ENCODE measurements around the gene PLEKHG5.

GRCh38 chr1:6473156-6473555, 18.3 kb downstream of the PLEKHG5 start:
- TF ChIP-seq RXRA (IDR thresholded peaks at IDR 0.05) (no peak), FOXA1 (IDR thresholded peaks at IDR 0.05) (no peak), RAD21 (IDR thresholded peaks at IDR 0.05) (no peak), TAF1 (conservative IDR thresholded peaks at IDR 0.05) (no peak), MAX (IDR thresholded peaks at IDR 0.05) (no peak), SP1 (IDR thresholded peaks at IDR 0.05) (no peak), YY1 (IDR thresholded peaks at IDR 0.05) (no peak), ZBTB33 (IDR thresholded peaks at IDR 0.05) (no peak), NR2F2 (IDR thresholded peaks at IDR 0.05) (no peak), JUND (IDR thresholded peaks at IDR 0.05) (no peak)
- TF ChIP-seq, protein P1, sequence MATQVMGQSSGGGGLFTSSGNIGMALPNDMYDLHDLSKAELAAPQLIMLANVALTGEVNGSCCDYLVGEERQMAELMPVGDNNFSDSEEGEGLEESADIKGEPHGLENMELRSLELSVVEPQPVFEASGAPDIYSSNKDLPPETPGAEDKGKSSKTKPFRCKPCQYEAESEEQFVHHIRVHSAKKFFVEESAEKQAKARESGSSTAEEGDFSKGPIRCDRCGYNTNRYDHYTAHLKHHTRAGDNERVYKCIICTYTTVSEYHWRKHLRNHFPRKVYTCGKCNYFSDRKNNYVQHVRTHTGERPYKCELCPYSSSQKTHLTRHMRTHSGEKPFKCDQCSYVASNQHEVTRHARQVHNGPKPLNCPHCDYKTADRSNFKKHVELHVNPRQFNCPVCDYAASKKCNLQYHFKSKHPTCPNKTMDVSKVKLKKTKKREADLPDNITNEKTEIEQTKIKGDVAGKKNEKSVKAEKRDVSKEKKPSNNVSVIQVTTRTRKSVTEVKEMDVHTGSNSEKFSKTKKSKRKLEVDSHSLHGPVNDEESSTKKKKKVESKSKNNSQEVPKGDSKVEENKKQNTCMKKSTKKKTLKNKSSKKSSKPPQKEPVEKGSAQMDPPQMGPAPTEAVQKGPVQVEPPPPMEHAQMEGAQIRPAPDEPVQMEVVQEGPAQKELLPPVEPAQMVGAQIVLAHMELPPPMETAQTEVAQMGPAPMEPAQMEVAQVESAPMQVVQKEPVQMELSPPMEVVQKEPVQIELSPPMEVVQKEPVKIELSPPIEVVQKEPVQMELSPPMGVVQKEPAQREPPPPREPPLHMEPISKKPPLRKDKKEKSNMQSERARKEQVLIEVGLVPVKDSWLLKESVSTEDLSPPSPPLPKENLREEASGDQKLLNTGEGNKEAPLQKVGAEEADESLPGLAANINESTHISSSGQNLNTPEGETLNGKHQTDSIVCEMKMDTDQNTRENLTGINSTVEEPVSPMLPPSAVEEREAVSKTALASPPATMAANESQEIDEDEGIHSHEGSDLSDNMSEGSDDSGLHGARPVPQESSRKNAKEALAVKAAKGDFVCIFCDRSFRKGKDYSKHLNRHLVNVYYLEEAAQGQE (IDR thresholded peaks at IDR 0.05) = no peak
- TF ChIP-seq, protein P2, sequence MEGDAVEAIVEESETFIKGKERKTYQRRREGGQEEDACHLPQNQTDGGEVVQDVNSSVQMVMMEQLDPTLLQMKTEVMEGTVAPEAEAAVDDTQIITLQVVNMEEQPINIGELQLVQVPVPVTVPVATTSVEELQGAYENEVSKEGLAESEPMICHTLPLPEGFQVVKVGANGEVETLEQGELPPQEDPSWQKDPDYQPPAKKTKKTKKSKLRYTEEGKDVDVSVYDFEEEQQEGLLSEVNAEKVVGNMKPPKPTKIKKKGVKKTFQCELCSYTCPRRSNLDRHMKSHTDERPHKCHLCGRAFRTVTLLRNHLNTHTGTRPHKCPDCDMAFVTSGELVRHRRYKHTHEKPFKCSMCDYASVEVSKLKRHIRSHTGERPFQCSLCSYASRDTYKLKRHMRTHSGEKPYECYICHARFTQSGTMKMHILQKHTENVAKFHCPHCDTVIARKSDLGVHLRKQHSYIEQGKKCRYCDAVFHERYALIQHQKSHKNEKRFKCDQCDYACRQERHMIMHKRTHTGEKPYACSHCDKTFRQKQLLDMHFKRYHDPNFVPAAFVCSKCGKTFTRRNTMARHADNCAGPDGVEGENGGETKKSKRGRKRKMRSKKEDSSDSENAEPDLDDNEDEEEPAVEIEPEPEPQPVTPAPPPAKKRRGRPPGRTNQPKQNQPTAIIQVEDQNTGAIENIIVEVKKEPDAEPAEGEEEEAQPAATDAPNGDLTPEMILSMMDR (IDR thresholded peaks at IDR 0.05; ENCODE audit: low read depth, low read length, missing input control) = no peak
- TF ChIP-seq, protein P3, sequence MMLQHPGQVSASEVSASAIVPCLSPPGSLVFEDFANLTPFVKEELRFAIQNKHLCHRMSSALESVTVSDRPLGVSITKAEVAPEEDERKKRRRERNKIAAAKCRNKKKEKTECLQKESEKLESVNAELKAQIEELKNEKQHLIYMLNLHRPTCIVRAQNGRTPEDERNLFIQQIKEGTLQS (IDR thresholded peaks at IDR 0.05) = no peak
